Ovary (tissue), 9 donors: ENCODE data around the gene ZNF524. TPM values are rescaled to one million over a fixed set of nuclear protein-coding genes. Genes with fewer than 3 reads are reported as not detected.

Source experiments
- DNase-seq, 5 donors: peaks; one replicate each; pipeline ENCODE4 v3.0.0-alpha.2; 2019 to 2020
- H3K27ac ChIP-seq, 2 donors: fragments of 200-600 bp; one replicate each; pipeline versions ENCODE4 v1.5.1 to v1.8.0; 2019 to 2022
- H3K27me3 ChIP-seq: fragments of 200-600 bp; one replicate; pipeline ENCODE4 v1.8.0; 2022
- H3K36me3 ChIP-seq: fragments of 200-600 bp; sonication (generic); one replicate; pipeline ENCODE4 v1.5.1; 2019
- H3K4me1 ChIP-seq: one replicate; pipeline ENCODE4 v1.8.1; 2013; ENCODE audit warnings: mild to moderate bottlenecking, moderate library complexity; ENCODE audit not compliant: insufficient read depth
- H3K4me3 ChIP-seq: fragments of 200-600 bp; sonication (generic); one replicate; pipeline ENCODE4 v1.5.1; 2017
- H3K9me3 ChIP-seq, 2 donors: fragments of 200-600 bp in 1 of 2; sonication (generic) in 1 of 2; one replicate each; pipeline versions ENCODE4 v1.5.1 to v1.8.1; 2013 to 2019; ENCODE audit warnings: mild to moderate bottlenecking in 1 of 2, moderate library complexity in 1 of 2
- EP300 ChIP-seq: sonication (generic); formaldehyde crosslinking; IDR thresholded peaks from one replicate; pipeline ENCODE4 v1.6.1; 2017; ENCODE audit warnings: antibody characterized with exemption
- POLR2A ChIP-seq: fragments of 450-650 bp; IDR thresholded peaks from one replicate; pipeline ENCODE4 v1.6.1; 2017; ENCODE audit warnings: antibody characterized with exemption, mild to moderate bottlenecking, moderate library complexity
- WGBS, 3 donors: extraction: QIAGEN DNeasy Blood & Tissue Kit in 1 of 3; methylation state at CpG; one replicate each; pipeline versions ENCODE4 v1.1.5 to v1.1.7; 2013 to 2017; 5-methylcytosine and 5-hydroxymethylcytosine counted together
- intact Hi-C, 4 donors: fragments of 100-400 bp; cut with DNase I; formaldehyde crosslinking; loops; one replicate each; pipeline versions ENCODE4 v1.11.0 to v1.15.1; 2022 to 2023
- polyA plus RNA-seq, 2 donors: library from polyadenylated mRNA; stranded (reverse); fragments of 200-250 nt in 1 of 2; fragments of 350-450 nt in 1 of 2; fragmentation: Illumina TruSeq in 1 of 2; extraction: RNeasy Lipid Tissue Mini Kit (QIAGEN cat#74804) in 1 of 2; gene quantifications; one replicate each; pipeline ENCODE4 v1.2.3, GENCODE V29; 2013 to 2014
- total RNA-seq, 7 donors: library from RNA; depleted of rRNA in 2 of 7; stranded (reverse); fragments of >200 nt in 2 of 7; fragmentation: NEBNext Ultra II Directional in 3 of 7; extraction: Animal tissue kit (Norgen Biotek cat#: 25700) in 3 of 7; gene quantifications; one replicate each; pipeline versions ENCODE4 v1.1.0 to v1.2.4, GENCODE V29; 2016 to 2023
- TF ChIP-seq, protein P1 (sequence below), 3 donors: fragments of 450-650 bp in 2 of 3; fragments of 200-600 bp in 1 of 3; IDR thresholded peaks; one replicate each; pipeline versions ENCODE4 v1.5.1 to v1.8.0; 2016 to 2022; ENCODE audit warnings: antibody characterized with exemption in 3 of 3, mild to moderate bottlenecking in 1 of 3
- donor health status: DM: no; HTN: no; CAD: no; lungs with moderate emphysema.
- donor health status: DM: no; HTN: no; CAD: no.
- donor health status: Bipolar disorder and iron deficiency.
- donor health status: DM: yes; HTN: yes; CAD: no.
- donor health status: DM: no; HTN: no; CAD: no.
- donor health status: DM: yes; HTN: yes; CAD: no.

Gene ZNF524
- total and polyA plus RNA-seq, 9 donors: 0.15 to 28.0 (median 17.8) TPM

- Histone ChIP-seq H3K36me3 (no peaks in the 10 kb centered on the region), H3K27me3 (no peaks in the 10 kb centered on the region), H3K4me3 (no peak overlapping the region), H3K9me3 (no peaks in the 10 kb centered on the region), H3K27ac (no peak overlapping the region), H3K4me1 (peaks cover 2% of the 10 kb centered on the region)
- intact Hi-C loops: no loop called here
- 55 to 67% (median 62%) methylated on average over 15 of the region's 15 CpGs for WGBS, 3 donors
- TF ChIP-seq, protein P1, sequence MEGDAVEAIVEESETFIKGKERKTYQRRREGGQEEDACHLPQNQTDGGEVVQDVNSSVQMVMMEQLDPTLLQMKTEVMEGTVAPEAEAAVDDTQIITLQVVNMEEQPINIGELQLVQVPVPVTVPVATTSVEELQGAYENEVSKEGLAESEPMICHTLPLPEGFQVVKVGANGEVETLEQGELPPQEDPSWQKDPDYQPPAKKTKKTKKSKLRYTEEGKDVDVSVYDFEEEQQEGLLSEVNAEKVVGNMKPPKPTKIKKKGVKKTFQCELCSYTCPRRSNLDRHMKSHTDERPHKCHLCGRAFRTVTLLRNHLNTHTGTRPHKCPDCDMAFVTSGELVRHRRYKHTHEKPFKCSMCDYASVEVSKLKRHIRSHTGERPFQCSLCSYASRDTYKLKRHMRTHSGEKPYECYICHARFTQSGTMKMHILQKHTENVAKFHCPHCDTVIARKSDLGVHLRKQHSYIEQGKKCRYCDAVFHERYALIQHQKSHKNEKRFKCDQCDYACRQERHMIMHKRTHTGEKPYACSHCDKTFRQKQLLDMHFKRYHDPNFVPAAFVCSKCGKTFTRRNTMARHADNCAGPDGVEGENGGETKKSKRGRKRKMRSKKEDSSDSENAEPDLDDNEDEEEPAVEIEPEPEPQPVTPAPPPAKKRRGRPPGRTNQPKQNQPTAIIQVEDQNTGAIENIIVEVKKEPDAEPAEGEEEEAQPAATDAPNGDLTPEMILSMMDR (IDR thresholded peaks at IDR 0.05): no peak
- TF ChIP-seq POLR2A: no peak
- no peak for TF ChIP-seq EP300
- DNase-seq: no peak
Measured at GRCh38 chr19:55611300-55611982, 11.4 kb downstream of the ZNF524 start.

DNA sequence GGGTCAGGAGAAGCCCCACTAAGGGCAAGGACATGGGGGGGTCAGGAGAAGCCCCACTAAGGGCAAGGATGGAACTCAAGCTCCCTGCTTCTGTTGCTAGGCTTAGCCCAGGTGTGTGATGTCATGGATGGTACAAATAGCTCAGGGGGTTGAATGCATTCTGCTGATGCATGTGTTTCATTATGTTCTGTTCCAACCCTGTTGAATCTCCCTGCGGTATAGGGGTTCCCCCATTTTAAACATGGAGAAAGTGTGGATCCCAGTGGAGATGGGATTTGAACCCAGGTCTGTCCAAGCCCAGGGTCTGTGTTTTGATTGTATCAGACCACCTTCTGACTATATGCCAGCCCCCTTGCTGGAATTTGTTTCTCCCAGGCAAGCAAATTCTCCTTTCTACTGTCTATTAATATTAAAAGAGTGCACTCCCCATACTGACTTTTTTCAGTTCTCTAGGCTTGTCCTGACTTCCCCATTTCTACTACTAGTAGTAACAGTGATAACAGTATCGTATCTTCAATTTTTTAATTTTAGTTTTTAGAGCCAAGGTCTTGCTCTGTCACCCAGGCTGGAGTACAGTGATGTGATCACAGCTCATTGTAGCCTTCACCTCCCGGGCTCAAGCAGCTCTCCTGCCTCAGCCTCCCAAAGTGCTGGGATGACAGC, 12.0 kb downstream of the ZNF524 start:
- Histone ChIP-seq H3K4me1 (peaks cover 1% of the 10 kb centered on the region), H3K27ac (no peak overlapping the region), H3K9me3 (no peaks in the 10 kb centered on the region), H3K36me3 (no peaks in the 10 kb centered on the region), H3K27me3 (no peaks in the 10 kb centered on the region), H3K4me3 (no peak overlapping the region)
- TF ChIP-seq POLR2A: no peak
- TF ChIP-seq EP300: no peak
- TF ChIP-seq, protein P1 (IDR thresholded peaks at IDR 0.05): no peak
- intact Hi-C loops: no loop called here
- WGBS, 3 donors: 68 to 80% (median 76%) methylated on average over 3 of the region's 3 CpGs
- no peak for DNase-seq

DNA sequence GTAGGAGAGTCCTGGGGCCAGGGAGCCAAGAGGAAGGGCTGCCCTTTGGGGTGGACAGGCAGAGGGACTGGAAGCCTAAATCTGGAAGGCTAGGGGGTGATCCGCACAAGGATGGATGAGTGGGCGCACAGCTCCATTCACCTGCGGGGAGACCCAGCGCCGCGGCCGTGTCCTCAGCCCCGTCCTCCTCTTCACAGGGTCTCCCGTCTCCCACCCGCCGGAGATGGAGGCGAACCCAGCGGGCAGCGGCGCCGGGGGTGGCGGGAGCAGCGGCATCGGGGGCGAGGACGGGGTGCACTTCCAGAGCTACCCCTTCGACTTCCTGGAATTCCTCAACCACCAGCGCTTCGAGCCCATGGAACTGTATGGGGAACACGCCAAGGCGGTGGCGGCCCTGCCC, 13.3 kb downstream of the ZNF524 start:
- Histone ChIP-seq H3K9me3 (no peaks in the 10 kb centered on the region), H3K27me3 (no peaks in the 10 kb centered on the region), H3K4me3 (no peak overlapping the region), H3K36me3 (no peaks in the 10 kb centered on the region), H3K27ac (no peak overlapping the region), H3K4me1 (peaks cover 1% of the 10 kb centered on the region)
- 90 to 92% (median 92%) methylated on average over 27 of the region's 27 CpGs for WGBS, 3 donors
- TF ChIP-seq EP300: no peak
- TF ChIP-seq, protein P1 (IDR thresholded peaks at IDR 0.05): no peak
- no peak for TF ChIP-seq POLR2A
- no peak for DNase-seq
- intact Hi-C loops: no loop called here

- 93 to 94% (median 93%) methylated on average over 65 to 75 of the region's 75 CpGs for WGBS, 3 donors
- H3K27me3 ChIP-seq: no peaks in the 10 kb centered on the region
- intact Hi-C loops: no loop called here
- TF ChIP-seq EP300: no peak
- TF ChIP-seq, protein P1 (IDR thresholded peaks at IDR 0.05): no peak
- no peak for TF ChIP-seq POLR2A
- H3K27ac ChIP-seq: no peak overlapping the region
- H3K4me1 ChIP-seq: peaks cover 1% of the 10 kb centered on the region
- no peak for DNase-seq
- no peaks in the 10 kb centered on the region for H3K9me3 ChIP-seq
- no peaks in the 10 kb centered on the region for H3K36me3 ChIP-seq
- no peak overlapping the region for H3K4me3 ChIP-seq
Measured at GRCh38 chr19:55613930-55614710, 14.0 kb downstream of the ZNF524 start.
